Left ventricle myocardium inferior (tissue), 1 donor: ENCODE results near the gene CDK5. TPM values are rescaled to one million over a fixed set of nuclear protein-coding genes. Genes with fewer than 3 reads are reported as not detected.

Experiments
- DNase-seq: peaks from one replicate; pipeline ENCODE4 v3.0.0-alpha.2; 2020
- H3K27ac ChIP-seq: fragments of 200-600 bp; replicated peaks from 2 replicates; pipeline ENCODE4 v1.8.0; 2021
- H3K27me3 ChIP-seq: fragments of 200-600 bp; 2 replicates; pipeline ENCODE4 v1.8.0; 2021; ENCODE audit warnings: low read depth
- H3K36me3 ChIP-seq: fragments of 200-600 bp; 2 replicates; pipeline ENCODE4 v1.8.0; 2021
- H3K4me1 ChIP-seq: fragments of 200-600 bp; 2 replicates; pipeline ENCODE4 v1.8.0; 2021
- H3K4me3 ChIP-seq: fragments of 200-600 bp; 2 replicates; pipeline ENCODE4 v1.8.0; 2021; ENCODE audit warnings: mild to moderate bottlenecking, moderate library complexity
- H3K9me3 ChIP-seq: fragments of 200-600 bp; replicated peaks from 2 replicates; pipeline ENCODE4 v1.8.0; 2021
- intact Hi-C: fragments of 100-400 bp; cut with micrococcal nuclease; formaldehyde crosslinking; loops from one replicate; pipeline ENCODE4 v1.11.0; 2022
- total RNA-seq: library from RNA; stranded (reverse); fragmentation: NEBNext Ultra II Directional; extraction: Animal tissue kit (Norgen Biotek cat#: 25700); gene quantifications from one replicate; pipeline ENCODE4 v1.2.1, GENCODE V29; 2021
- TF ChIP-seq, protein P1 (sequence below): fragments of 200-600 bp; IDR thresholded peaks from 2 replicates; pipeline ENCODE4 v1.8.0; 2021; ENCODE audit warnings: antibody characterized with exemption, mild to moderate bottlenecking, borderline replicate concordance
- donor health status: DM: no; HTN: yes; CAD: no; lungs with severe emphysema.

The CDK5 gene
- total RNA-seq, 1 donor from 2014 or later, result 9.6 TPM

DNA sequence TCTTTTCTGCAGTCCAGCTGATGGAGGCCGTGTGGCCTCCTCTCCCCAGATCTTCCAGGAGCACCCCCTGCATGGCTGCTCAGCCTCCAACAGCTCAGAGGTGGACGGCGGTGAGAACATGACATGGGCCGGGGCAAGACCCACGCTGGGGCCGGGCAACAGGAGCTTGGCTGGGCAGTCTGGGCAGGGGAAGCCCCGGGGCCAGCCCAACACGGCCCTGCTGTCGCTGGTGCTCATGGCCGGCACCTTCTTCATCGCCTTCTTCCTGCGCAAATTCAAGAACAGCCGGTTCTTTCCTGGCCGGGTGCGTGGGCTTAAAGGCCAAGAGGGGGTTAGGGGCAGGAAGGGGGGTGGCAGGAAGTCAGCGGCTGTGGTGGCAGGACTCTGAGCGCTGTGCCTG lies 16.3 kb upstream of the CDK5 start:
- Histone ChIP-seq H3K36me3 (peaks cover 73% of the 10 kb centered on the region), H3K9me3 (no peaks in the 10 kb centered on the region), H3K4me1 (peaks cover 25% of the 10 kb centered on the region), H3K27ac (no peak overlapping the region), H3K4me3 (no peak overlapping the region), H3K27me3 (no peaks in the 10 kb centered on the region)
- no peak for DNase-seq
- TF ChIP-seq, protein P1, sequence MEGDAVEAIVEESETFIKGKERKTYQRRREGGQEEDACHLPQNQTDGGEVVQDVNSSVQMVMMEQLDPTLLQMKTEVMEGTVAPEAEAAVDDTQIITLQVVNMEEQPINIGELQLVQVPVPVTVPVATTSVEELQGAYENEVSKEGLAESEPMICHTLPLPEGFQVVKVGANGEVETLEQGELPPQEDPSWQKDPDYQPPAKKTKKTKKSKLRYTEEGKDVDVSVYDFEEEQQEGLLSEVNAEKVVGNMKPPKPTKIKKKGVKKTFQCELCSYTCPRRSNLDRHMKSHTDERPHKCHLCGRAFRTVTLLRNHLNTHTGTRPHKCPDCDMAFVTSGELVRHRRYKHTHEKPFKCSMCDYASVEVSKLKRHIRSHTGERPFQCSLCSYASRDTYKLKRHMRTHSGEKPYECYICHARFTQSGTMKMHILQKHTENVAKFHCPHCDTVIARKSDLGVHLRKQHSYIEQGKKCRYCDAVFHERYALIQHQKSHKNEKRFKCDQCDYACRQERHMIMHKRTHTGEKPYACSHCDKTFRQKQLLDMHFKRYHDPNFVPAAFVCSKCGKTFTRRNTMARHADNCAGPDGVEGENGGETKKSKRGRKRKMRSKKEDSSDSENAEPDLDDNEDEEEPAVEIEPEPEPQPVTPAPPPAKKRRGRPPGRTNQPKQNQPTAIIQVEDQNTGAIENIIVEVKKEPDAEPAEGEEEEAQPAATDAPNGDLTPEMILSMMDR, result no peak
- intact Hi-C loops, result no loop called here

DNA sequence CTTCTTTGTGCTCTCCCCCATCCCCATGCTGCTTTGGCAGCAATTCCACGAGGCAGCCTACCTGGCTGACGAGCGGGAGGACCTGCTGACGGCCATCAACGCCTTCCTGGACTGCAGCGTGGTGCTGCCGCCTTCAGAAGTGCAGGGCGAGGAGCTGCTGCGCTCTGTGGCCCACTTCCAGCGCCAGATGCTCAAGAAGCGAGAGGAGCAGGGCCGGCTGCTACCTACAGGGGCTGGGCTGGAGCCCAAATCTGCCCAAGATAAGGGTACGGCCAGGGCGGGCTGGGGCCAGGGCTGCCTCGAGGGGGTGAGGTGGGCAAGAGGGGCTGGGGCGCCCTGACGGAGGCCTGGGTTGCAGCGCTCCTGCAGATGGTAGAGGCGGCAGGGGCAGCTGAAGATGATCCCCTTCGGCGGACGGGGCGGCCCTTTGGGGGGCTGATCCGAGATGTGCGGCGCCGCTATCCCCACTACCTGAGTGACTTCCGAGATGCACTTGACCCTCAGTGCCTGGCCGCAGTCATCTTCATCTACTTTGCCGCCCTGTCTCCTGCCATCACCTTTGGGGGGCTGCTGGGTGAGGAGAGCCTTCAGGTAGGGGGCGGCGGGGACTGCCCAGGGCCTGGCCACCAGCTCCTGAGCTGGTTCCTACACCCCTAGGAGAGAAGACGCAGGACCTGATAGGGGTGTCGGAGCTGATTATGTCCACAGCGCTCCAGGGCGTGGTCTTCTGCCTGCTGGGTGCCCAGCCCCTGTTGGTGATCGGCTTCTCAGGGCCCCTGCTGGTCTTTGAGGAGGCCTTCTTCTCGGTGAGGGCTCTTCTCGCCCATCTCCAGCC lies 13.6 kb upstream of the CDK5 start:
- TF ChIP-seq, protein P1, result no peak
- peaks cover 100% of the 10 kb centered on the region for H3K36me3 ChIP-seq
- no peak overlapping the region for H3K27ac ChIP-seq
- no peaks in the 10 kb centered on the region for H3K9me3 ChIP-seq
- intact Hi-C loops, result no loop called here
- no peak overlapping the region for H3K4me3 ChIP-seq
- no peaks in the 10 kb centered on the region for H3K27me3 ChIP-seq
- no peaks in the 10 kb centered on the region for H3K4me1 ChIP-seq
- DNase-seq, result no peak

DNA sequence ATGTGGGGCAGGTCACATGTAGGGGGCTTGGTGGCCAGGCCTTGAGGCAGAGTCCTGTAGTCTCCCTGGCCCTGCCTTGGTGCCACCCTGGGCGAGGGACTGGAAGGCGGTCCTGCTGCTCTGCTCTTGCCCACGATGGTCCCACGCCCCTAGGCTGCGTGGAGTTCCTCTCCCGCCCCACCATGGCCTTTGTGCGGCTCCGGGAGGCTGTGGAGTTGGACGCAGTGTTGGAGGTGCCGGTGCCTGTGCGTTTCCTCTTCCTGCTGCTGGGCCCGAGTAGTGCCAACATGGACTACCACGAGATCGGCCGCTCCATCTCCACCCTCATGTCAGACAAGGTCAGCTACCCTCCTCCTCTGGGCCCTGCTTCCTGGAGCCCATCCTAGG lies 12.9 kb upstream of the CDK5 start:
- Histone ChIP-seq H3K27ac (no peak overlapping the region), H3K4me3 (no peak overlapping the region), H3K27me3 (no peaks in the 10 kb centered on the region), H3K36me3 (peaks cover 100% of the 10 kb centered on the region), H3K9me3 (no peaks in the 10 kb centered on the region), H3K4me1 (no peaks in the 10 kb centered on the region)
- intact Hi-C loops, result no loop called here
- DNase-seq, result no peak
- TF ChIP-seq, protein P1, result no peak

DNA sequence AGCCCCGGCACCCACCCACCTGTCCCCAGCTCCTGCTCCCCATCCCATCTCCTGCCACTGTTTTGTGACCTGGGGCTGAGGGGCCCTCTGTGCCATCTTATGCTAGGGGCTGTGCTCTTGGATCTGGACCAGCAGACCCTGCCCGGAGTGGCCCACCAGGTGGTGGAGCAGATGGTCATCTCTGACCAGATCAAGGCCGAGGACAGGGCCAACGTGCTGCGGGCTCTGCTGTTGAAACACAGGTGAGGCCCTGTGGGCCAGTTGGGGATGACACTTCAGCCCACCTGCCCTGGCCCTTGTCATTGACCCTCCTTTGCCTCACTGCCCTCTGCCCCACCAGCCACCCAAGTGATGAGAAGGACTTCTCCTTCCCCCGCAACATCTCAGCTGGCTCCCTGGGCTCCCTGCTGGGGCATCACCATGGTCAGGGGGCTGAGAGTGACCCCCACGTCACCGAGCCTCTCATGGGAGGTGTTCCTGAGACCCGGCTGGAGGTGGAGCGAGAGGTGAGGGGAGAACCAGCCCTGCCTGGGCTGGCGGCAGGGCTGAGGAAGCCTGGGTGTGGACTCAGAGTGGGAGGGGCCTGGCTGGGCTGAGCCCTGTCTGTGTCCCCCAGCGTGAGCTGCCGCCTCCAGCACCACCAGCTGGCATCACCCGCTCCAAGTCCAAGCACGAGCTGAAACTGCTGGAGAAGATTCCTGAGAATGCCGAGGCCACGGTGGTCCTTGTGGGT lies 12.3 kb upstream of the CDK5 start:
- no peak overlapping the region for H3K27ac ChIP-seq
- no peaks in the 10 kb centered on the region for H3K27me3 ChIP-seq
- no peaks in the 10 kb centered on the region for H3K9me3 ChIP-seq
- TF ChIP-seq, protein P1, result no peak
- H3K36me3 ChIP-seq, result peaks cover 98% of the 10 kb centered on the region
- intact Hi-C loops, result no loop called here
- H3K4me1 ChIP-seq, result peaks cover 5% of the 10 kb centered on the region
- no peak overlapping the region for H3K4me3 ChIP-seq
- DNase-seq, result no peak

DNA sequence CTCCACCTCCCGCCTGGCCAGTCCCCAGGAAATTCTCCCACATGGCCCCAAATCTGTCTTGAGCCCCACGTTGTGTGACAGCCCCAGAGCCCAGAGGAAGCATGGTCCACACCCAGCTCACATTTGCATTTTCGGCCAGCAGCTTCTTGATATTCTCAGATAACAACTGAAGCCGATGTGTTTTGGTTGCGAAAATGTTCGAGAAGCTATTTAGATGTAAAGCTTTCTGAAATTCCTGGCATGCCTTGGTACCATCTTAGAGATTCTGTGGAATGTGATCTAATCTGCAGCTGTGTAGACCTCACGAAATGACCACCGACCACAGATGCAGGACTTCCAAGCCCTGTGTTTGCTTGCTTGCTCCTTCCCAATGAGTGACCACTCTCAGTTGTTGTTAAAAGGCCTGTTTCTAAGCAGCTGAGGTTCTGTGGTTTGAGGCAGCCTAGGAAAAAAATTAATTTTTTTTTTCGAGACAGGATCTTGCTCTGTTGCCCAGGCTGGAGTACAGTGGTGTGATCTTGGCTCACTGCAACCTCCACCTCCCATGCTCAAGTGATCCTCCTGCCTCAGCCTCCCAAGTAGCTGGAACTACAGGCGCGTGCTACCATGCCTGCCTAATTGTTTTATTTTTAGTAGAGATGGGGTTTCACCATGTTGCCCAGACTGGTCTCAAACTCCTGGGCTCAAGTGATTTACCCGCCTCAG lies 10.5 kb upstream of the CDK5 start:
- no peaks in the 10 kb centered on the region for H3K9me3 ChIP-seq
- no peak for DNase-seq
- peaks cover 91% of the 10 kb centered on the region for H3K36me3 ChIP-seq
- intact Hi-C loops, result no loop called here
- peaks cover 16% of the 10 kb centered on the region for H3K4me1 ChIP-seq
- TF ChIP-seq, protein P1, result no peak
- no peak overlapping the region for H3K27ac ChIP-seq
- no peak overlapping the region for H3K4me3 ChIP-seq
- no peaks in the 10 kb centered on the region for H3K27me3 ChIP-seq
